SK-N-MC (cell line): ENCODE measurements around the gene HPDL.

Experiments used
- DNase-seq: peaks from one replicate; pipeline ENCODE4 v3.0.0-alpha.2; 2011; ENCODE audit warnings: low read depth, low spot score
- H3K27ac ChIP-seq: fragments of 200-600 bp; sonication (generic); 2 replicates; pipeline ENCODE4 v1.5.1; 2016; ENCODE audit warnings: mixed run types
- H3K36me3 ChIP-seq: fragments of 200-600 bp; sonication (generic); 2 replicates; pipeline ENCODE4 v1.6.1; 2017; ENCODE audit warnings: antibody characterized with exemption, low read length, mixed read lengths; ENCODE audit not compliant: insufficient read depth
- H3K4me3 ChIP-seq: fragments of 200-600 bp; sonication (generic); 2 replicates; pipeline ENCODE4 v1.5.1; 2016
- H3K9ac ChIP-seq: fragments of 200-600 bp; sonication (generic); 2 replicates; pipeline ENCODE4 v1.8.0; 2017; ENCODE audit warnings: mixed run types, mixed read lengths; ENCODE audit not compliant: insufficient read length
- H3K9me3 ChIP-seq: fragments of 200-600 bp; sonication (generic); 2 replicates; pipeline ENCODE4 v1.6.1; 2017; ENCODE audit warnings: low read depth, mild to moderate bottlenecking, antibody characterized with exemption, low read length, moderate library complexity, mixed read lengths
- EZH2 ChIP-seq: fragments of 200-600 bp; sonication (generic); IDR thresholded peaks from one replicate; pipeline ENCODE4 v1.6.1; 2017; ENCODE audit warnings: antibody characterized with exemption
- FOXP2 ChIP-seq: optimal IDR thresholded peaks from 2 replicates; pipeline ENCODE3; 2011; ENCODE audit warnings: mild to moderate bottlenecking, moderate library complexity; ENCODE audit not compliant: insufficient read depth; ENCODE audit errors: extremely low read length, control extremely low read depth
- POLR2AphosphoS5 ChIP-seq: IDR thresholded peaks from 2 replicates; pipeline ENCODE4 v1.6.1; 2012; ENCODE audit warnings: mild to moderate bottlenecking, low read depth, low read length, borderline replicate concordance

The HPDL gene

DNA sequence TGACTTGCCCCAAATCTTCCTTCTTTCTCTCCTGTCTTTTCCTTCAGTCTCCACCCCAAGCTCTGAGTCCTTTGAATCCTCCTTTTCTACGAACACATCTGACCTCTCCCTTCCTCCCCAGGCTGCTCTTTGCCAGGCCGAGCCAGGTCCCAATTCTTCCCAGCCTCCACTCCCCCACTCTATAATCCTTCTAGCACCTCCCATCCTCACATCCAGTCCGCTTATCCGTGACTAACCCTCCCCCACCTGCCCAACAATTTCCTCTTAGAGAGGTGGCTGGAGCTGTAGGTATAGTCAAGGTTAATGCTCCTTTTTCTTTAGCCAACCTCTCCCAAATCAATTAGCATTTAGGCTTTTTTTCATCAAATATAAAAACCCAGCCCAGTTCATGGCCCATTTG is 9.5 kb upstream of the HPDL start:
- Histone ChIP-seq H3K4me3 (no peak overlapping the region), H3K9ac (no peak overlapping the region)

DNA sequence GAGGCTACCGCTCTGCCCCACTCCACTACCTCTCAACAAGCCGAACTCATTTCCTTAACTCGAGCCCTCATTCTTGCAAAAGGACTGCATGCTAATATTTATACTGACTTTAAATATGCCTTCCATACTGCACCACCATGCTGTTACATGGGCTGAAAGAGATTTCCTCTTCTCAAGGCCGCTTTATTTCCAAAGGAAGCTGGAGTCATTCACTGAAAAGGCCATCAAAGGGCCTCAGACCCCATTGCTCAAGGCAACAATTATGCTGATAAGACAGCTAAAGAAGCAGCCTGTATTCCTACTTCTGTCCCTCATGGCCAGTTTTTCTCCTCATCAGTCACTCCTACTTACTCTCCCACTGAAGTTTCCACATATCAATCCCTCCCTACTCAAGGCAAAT is 6.9 kb upstream of the HPDL start:
- H3K9me3 ChIP-seq, result no peaks in the 10 kb centered on the region
- DNase-seq, result no peak
- no peak overlapping the region for H3K9ac ChIP-seq
- H3K27ac ChIP-seq, result no peak overlapping the region
- no peak for TF ChIP-seq EZH2
- TF ChIP-seq FOXP2, result no peak
- no peak for TF ChIP-seq POLR2AphosphoS5
- no peaks in the 10 kb centered on the region for H3K36me3 ChIP-seq
- no peak overlapping the region for H3K4me3 ChIP-seq

More for the DNA sequence above, 9.5 kb upstream of the HPDL start:
- H3K36me3 ChIP-seq, result no peaks in the 10 kb centered on the region
- no peak for TF ChIP-seq POLR2AphosphoS5
- TF ChIP-seq FOXP2, result no peak
- no peak for TF ChIP-seq EZH2
- no peak for DNase-seq
- H3K27ac ChIP-seq, result no peak overlapping the region
- H3K9me3 ChIP-seq, result no peaks in the 10 kb centered on the region

DNA sequence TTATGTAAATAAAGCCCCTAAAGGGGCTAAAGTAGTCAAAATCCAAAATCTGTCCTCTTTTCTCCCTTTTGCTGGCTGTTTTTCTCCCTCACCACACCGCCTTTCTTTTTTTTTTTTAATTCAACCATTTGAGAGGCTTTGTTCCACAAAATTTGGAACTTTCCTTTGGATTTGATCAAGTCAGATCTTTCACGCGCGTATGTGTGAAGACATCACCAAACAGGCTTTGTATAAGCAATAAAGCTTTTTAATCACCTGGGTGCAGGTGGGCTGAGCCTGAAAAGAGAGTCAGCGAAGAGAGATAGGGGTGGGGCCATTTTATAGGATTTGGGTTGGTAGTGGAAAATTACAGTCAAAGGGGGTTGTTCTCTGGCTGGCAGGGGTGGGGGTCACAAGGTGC is 5.3 kb upstream of the HPDL start:
- Histone ChIP-seq H3K9ac (no peak overlapping the region), H3K4me3 (no peak overlapping the region), H3K27ac (no peak overlapping the region), H3K36me3 (no peaks in the 10 kb centered on the region), H3K9me3 (no peaks in the 10 kb centered on the region)
- TF ChIP-seq EZH2, result no peak
- no peak for TF ChIP-seq FOXP2
- no peak for TF ChIP-seq POLR2AphosphoS5
- DNase-seq, result no peak

DNA sequence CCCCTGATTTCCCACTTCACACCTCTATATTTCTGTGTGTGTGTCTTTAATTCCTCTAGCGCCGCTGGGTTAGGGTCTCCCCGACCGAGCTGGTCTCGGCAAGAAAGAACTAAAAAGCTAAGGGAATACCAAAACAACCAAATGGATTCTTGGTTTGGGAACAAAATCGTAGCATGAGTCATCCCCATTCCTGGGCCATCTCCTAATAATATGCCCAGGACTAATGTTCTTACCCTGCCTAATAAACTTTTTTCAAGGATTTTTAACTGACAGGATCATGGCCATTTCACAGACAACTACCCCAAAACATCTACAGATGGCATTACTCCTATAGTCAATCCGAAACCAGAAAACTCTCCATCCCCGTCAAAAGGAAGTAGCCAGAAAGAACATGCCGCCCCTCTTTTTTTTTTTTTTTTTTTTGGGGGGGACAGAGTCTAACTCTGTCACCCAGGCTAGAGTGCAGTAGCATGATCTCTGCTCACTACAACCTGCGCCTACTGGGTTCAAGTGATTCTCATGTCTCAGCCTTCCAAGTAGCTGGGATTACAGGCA is 4.1 kb upstream of the HPDL start:
- H3K4me3 ChIP-seq, result no peak overlapping the region
- no peak for TF ChIP-seq FOXP2
- no peak for TF ChIP-seq POLR2AphosphoS5
- no peak for TF ChIP-seq EZH2
- DNase-seq, result no peak
- H3K9ac ChIP-seq, result no peak overlapping the region
- H3K9me3 ChIP-seq, result no peaks in the 10 kb centered on the region
- H3K27ac ChIP-seq, result no peak overlapping the region
- no peaks in the 10 kb centered on the region for H3K36me3 ChIP-seq

DNA sequence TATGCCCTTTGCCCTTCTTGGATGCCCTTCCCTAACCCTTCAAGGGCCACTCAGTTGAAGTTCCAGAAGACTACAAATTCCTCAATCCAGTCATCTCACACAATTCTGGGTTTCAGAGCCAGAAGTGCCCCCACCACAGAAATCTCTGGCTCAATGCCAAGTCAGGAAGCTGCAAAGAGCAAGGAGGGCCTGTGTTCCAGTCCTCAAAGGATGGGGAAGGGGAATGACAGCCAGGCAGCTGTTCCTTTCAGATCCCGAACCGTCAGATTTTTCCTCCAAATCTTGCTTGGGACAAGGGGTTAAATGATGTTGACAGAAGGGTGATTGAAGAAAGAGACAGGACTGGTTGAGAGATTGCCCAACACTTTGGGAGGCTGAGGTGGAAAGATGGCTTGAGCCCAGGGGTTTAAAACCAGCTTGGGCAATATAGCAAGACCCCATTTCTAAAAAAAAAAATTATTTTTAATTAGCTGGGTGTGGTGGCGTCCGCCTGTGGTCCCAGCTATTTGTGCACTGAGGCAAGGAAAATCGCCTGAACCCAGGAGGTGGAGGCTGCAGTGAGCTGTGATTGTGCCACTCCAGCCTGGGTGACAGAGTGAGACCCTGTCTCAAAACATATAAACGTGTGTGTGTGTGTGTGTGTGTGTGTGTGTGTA is 716 bp upstream of the HPDL start:
- Histone ChIP-seq H3K9me3 (no peaks in the 10 kb centered on the region), H3K27ac (no peak overlapping the region), H3K36me3 (no peaks in the 10 kb centered on the region), H3K4me3 (no peak overlapping the region), H3K9ac (no peak overlapping the region)
- TF ChIP-seq POLR2AphosphoS5 (no peak), EZH2 (no peak), FOXP2 (no peak)
- DNase-seq, result no peak

DNA sequence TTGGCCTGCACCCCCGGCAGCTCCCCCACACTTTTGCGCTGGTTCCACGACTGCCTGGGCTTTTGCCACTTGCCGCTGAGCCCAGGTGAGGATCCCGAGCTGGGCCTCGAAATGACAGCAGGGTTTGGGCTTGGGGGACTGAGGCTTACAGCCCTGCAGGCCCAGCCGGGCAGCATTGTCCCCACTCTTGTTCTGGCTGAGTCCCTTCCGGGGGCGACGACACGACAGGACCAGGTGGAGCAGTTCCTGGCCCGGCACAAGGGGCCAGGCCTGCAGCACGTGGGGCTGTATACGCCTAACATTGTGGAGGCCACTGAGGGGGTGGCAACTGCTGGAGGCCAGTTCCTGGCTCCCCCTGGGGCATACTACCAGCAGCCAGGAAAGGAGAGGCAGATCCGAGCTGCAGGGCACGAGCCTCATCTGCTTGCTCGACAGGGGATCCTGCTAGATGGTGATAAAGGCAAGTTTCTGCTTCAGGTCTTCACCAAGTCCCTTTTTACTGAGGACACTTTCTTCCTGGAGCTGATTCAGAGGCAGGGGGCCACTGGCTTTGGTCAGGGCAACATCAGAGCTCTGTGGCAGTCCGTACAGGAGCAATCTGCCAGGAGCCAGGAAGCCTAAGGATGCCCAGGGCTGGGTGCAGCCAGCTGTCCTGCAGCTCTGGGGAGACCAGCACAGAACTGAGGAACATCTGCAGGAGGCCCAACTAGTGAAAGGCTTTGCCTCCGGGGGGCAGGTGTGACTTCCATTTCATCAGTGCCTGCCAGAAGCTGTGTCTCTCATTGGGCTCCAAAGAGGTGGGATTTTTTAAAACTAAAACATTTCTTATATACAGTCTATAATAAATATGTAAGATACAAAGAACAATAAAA is 1.2 kb downstream of the HPDL start:
- Histone ChIP-seq H3K36me3 (no peaks in the 10 kb centered on the region), H3K9me3 (no peaks in the 10 kb centered on the region), H3K9ac (no peak overlapping the region), H3K4me3 (peak overlapping the region; percentile 36; the same call in 1 of the 2 replicates), H3K27ac (no peak overlapping the region)
- TF ChIP-seq FOXP2 (no peak), EZH2 (no peak)
- DNase-seq, result no peak

DNA sequence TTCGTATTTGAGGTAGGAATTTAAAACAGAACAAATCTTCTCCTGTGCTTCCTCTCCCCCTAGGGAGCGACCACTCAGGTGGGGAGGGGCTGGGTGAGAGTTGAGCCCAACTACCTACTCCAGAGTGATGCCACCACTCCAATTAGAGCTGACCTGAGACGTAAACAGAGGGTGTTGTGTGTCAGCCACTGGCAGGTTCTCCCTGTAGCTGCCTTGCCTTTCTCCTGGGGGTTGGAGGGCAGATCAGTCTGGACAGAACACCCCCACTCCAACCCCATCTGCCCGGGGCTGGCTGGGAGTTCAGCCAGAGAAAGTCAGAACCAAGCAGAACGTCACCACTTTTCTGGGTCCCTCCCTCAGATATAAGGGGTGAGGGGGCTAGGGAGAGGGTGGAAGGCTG is 2.0 kb downstream of the HPDL start:
- no peak for TF ChIP-seq POLR2AphosphoS5
- TF ChIP-seq EZH2, result no peak
- TF ChIP-seq FOXP2, result no peak
- DNase-seq, result no peak

DNA sequence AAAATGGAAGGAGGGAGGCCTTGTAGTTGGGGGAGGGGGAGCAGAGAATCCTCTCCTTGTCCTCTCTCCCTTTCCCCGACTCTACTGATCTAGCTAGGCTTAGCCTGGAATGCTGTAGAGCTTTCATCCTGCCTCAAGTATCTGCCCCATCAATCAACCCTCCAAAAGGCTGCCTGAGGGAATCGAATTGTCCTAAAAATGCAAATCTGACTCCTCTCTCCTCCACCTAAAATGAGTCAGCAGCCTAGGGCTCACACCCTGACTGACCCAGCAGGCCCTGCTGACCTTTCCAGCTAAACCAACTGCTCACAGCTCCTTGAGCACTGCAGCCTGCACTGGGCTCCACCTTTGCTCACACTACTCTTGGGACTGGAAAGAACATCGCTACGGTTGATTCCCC is 2.8 kb downstream of the HPDL start:
- no peaks in the 10 kb centered on the region for H3K36me3 ChIP-seq
- DNase-seq, result no peak
- no peak overlapping the region for H3K27ac ChIP-seq
- no peaks in the 10 kb centered on the region for H3K9me3 ChIP-seq
- H3K4me3 ChIP-seq, result no peak overlapping the region
- no peak for TF ChIP-seq FOXP2
- no peak for TF ChIP-seq EZH2
- TF ChIP-seq POLR2AphosphoS5, result no peak
- H3K9ac ChIP-seq, result no peak overlapping the region

More for the DNA sequence above, 2.0 kb downstream of the HPDL start:
- Histone ChIP-seq H3K9me3 (no peaks in the 10 kb centered on the region), H3K36me3 (no peaks in the 10 kb centered on the region), H3K4me3 (no peak overlapping the region), H3K9ac (no peak overlapping the region), H3K27ac (no peak overlapping the region)
